ENCODE measurements around the gene DGCR6L. TPM values are rescaled to one million over a fixed set of nuclear protein-coding genes. Genes with fewer than 3 reads are reported as not detected.
A peak's percentile ranks its signal among the peaks of the same experiment; 100 is the strongest.
"Not testable (repeated sequence)": the region's sequence is repeated elsewhere in the genome, so short reads cannot be mapped to it uniquely, and the experiment has no call there.

DGCR6L gene
- total RNA-seq, 5 donors from 2014 or later (not counting 1 experiment from before 2014, with no cell fraction given) = 34.9 to 50.7 (median 46.7) TPM

GRCh38 chr22:20271114-20271994, 48.5 kb downstream of the DGCR6L start:
- CTCF ChIA-PET = no interaction called here
- no peak overlapping the region for H3K27ac Mint-ChIP-seq
- H3K27me3 Mint-ChIP-seq = no peaks in the 10 kb centered on the region

GRCh38 chr22:20270190-20271113, 49.4 kb downstream of the DGCR6L start:
- CTCF ChIA-PET; H3K27me3 Mint-ChIP-seq; H3K4me3 ChIP-seq (ENCODE audit: control insufficient read depth in 1 of 2, extremely low read depth in 1 of 2, low read length in 1 of 2); H3K9me3 Mint-ChIP-seq; H3K27ac ChIP-seq (ENCODE audit: low read length); H3K27ac Mint-ChIP-seq; H3K36me3 ChIP-seq (ENCODE audit: control insufficient read depth in 2 of 2, extremely low read depth in 1 of 2, insufficient read depth in 1 of 2, low read length in 1 of 2); H3K4me3 Mint-ChIP-seq; H3K9me3 ChIP-seq; ATAC-seq (replicated peaks in 1 of 4); POLR2A ChIA-PET; DNase-seq; H3K36me3 Mint-ChIP-seq: not testable (repeated sequence)
- WGBS (ENCODE audit: insufficient coverage) = 80% methylated on average over 11 of the region's 23 CpGs
- Histone ChIP-seq H3K4me1 (ENCODE audit: control insufficient read depth in 1 of 2, extremely low read depth in 1 of 2, insufficient read depth in 2 of 2, low read length in 2 of 2) (peaks cover 0 to 15% of the 10 kb centered on the region in 2 experiments), H3K27me3 (replicated peaks in 1 of 2; ENCODE audit: control insufficient read depth in 2 of 2, extremely low read depth in 1 of 2, insufficient read depth in 2 of 2, low read length in 1 of 2) (peaks cover 0 to 23% of the 10 kb centered on the region in 2 experiments)
- H3K4me1 Mint-ChIP-seq = peaks cover 2 to 11% (median 7%) of the 10 kb centered on the region in 3 donors

More at GRCh38 chr22:20271114-20271994, 48.5 kb downstream of the DGCR6L start:
- H3K9me3 Mint-ChIP-seq = no peaks in the 10 kb centered on the region
- Histone ChIP-seq H3K36me3 (ENCODE audit: control insufficient read depth in 2 of 2, extremely low read depth in 1 of 2, insufficient read depth in 1 of 2, low read length in 1 of 2) (no peaks in the 10 kb centered on the region), H3K4me1 (ENCODE audit: control insufficient read depth in 1 of 2, extremely low read depth in 1 of 2, insufficient read depth in 2 of 2, low read length in 2 of 2) (peaks cover 0 to 15% of the 10 kb centered on the region in 2 experiments), H3K4me3 (ENCODE audit: control insufficient read depth in 1 of 2, extremely low read depth in 1 of 2, low read length in 1 of 2) (no peak overlapping the region), H3K27ac (ENCODE audit: low read length) (no peak overlapping the region), H3K9me3 (no peaks in the 10 kb centered on the region), H3K27me3 (replicated peaks in 1 of 2; ENCODE audit: control insufficient read depth in 2 of 2, extremely low read depth in 1 of 2, insufficient read depth in 2 of 2, low read length in 1 of 2) (peaks cover 0 to 23% of the 10 kb centered on the region in 2 experiments)
- 83% methylated on average over 11 of the region's 14 CpGs for WGBS (ENCODE audit: insufficient coverage)
- H3K4me1 Mint-ChIP-seq = peaks cover 2 to 10% (median 7%) of the 10 kb centered on the region in 3 donors
- no peak for DNase-seq
- no peaks in the 10 kb centered on the region for H3K36me3 Mint-ChIP-seq
- POLR2A ChIA-PET = no interaction called here
- no peak for ATAC-seq (replicated peaks in 1 of 4)
- no peak overlapping the region for H3K4me3 Mint-ChIP-seq

DNA sequence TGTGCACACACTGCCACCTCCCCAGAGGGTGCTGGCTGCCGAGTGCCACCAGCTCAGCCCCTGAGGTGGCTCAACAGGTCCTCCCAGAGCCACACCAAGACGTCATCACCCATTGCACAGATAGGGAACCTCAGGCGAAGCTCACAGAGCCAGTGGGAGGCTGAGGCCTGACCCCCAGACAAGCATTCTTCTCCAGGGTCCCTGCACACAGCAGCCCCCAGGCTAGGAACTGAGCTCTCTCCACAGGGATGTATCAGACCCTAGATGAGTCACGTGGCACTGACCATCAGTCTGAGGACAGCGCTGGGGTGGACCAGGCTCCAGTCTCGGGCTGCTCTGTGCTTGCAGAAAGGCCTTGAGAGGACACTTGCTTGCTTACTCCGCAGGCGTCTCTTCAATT, 50.2 kb downstream of the DGCR6L start:
- Histone ChIP-seq H3K27me3 (replicated peaks in 1 of 2; ENCODE audit: control insufficient read depth in 2 of 2, extremely low read depth in 1 of 2, insufficient read depth in 2 of 2, low read length in 1 of 2) (peaks cover 0 to 23% of the 10 kb centered on the region in 2 experiments), H3K4me1 (ENCODE audit: control insufficient read depth in 1 of 2, extremely low read depth in 1 of 2, insufficient read depth in 2 of 2, low read length in 2 of 2) (peaks cover 0 to 15% of the 10 kb centered on the region in 2 experiments)
- H3K4me3 Mint-ChIP-seq; H3K27me3 Mint-ChIP-seq; H3K9me3 ChIP-seq; H3K27ac Mint-ChIP-seq; CTCF ChIA-PET; H3K4me3 ChIP-seq (ENCODE audit: control insufficient read depth in 1 of 2, extremely low read depth in 1 of 2, low read length in 1 of 2); ATAC-seq (replicated peaks in 1 of 4); DNase-seq; H3K36me3 Mint-ChIP-seq; POLR2A ChIA-PET; H3K27ac ChIP-seq (ENCODE audit: low read length); H3K36me3 ChIP-seq (ENCODE audit: control insufficient read depth in 2 of 2, extremely low read depth in 1 of 2, insufficient read depth in 1 of 2, low read length in 1 of 2); H3K9me3 Mint-ChIP-seq: not testable (repeated sequence)
- H3K4me1 Mint-ChIP-seq = peaks cover 2 to 11% (median 7%) of the 10 kb centered on the region in 3 donors
- WGBS (ENCODE audit: insufficient coverage) = 88% methylated on average over 6 of the region's 8 CpGs

DNA sequence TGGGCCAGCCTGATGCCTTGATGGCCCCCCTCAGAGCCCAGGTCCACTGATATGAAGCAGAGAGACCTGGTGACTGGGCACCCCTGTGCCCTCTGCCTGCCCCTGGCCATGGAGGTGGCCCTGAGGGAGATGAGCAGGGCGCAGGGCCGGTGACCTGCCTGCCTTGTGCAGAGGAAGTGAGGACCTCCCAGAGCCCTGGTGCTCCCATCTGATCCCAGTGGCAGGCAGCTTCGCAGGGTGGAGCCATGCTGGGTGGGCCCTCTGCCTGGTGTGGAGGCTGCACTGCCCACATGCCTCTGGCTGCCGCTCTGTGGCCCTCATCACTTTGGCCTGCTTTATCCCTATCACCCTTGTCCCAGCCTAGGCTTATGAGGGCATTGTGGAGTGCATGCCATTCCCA, 50.7 kb downstream of the DGCR6L start:
- H3K4me3 ChIP-seq (ENCODE audit: control insufficient read depth in 1 of 2, extremely low read depth in 1 of 2, low read length in 1 of 2); H3K9me3 Mint-ChIP-seq; DNase-seq; H3K27ac ChIP-seq (ENCODE audit: low read length); H3K36me3 ChIP-seq (ENCODE audit: control insufficient read depth in 2 of 2, extremely low read depth in 1 of 2, insufficient read depth in 1 of 2, low read length in 1 of 2); H3K9me3 ChIP-seq; POLR2A ChIA-PET; H3K27me3 Mint-ChIP-seq; ATAC-seq (replicated peaks in 1 of 4); H3K27ac Mint-ChIP-seq; H3K36me3 Mint-ChIP-seq: not testable (repeated sequence)
- WGBS (ENCODE audit: insufficient coverage) = no CpG with 5 or more reads among the region's 4 CpGs
- Histone ChIP-seq H3K27me3 (replicated peaks in 1 of 2; ENCODE audit: control insufficient read depth in 2 of 2, extremely low read depth in 1 of 2, insufficient read depth in 2 of 2, low read length in 1 of 2) (peaks cover 0 to 23% of the 10 kb centered on the region in 2 experiments), H3K4me1 (ENCODE audit: control insufficient read depth in 1 of 2, extremely low read depth in 1 of 2, insufficient read depth in 2 of 2, low read length in 2 of 2) (peaks cover 0 to 15% of the 10 kb centered on the region in 2 experiments)
- CTCF ChIA-PET = interaction anchor here in 1 of 2 donors (0.5 kb wide), 1 partner anchor 118 kb away, joined by 4 read pairs; no protein-coding TSS in a partner anchor
- Mint-ChIP-seq H3K4me3 (peak overlapping the region in 2 of 3 donors; percentile 67 to 78), H3K4me1 (peaks cover 2 to 11% (median 7%) of the 10 kb centered on the region in 3 donors)

- Histone ChIP-seq H3K9me3 (no peaks in the 10 kb centered on the region), H3K27me3 (replicated peaks in 1 of 2; ENCODE audit: control insufficient read depth in 2 of 2, extremely low read depth in 1 of 2, insufficient read depth in 2 of 2, low read length in 1 of 2) (peaks cover 0 to 23% of the 10 kb centered on the region in 2 experiments), H3K27ac (ENCODE audit: low read length) (no peak within 1 kb of the TSS), H3K4me1 (ENCODE audit: control insufficient read depth in 1 of 2, extremely low read depth in 1 of 2, insufficient read depth in 2 of 2, low read length in 2 of 2) (peaks cover 0 to 15% of the 10 kb centered on the region in 2 experiments), H3K4me3 (ENCODE audit: control insufficient read depth in 1 of 2, extremely low read depth in 1 of 2, low read length in 1 of 2) (peak within 1 kb of the TSS; percentile 29 to 34), H3K36me3 (ENCODE audit: control insufficient read depth in 2 of 2, extremely low read depth in 1 of 2, insufficient read depth in 1 of 2, low read length in 1 of 2) (no peaks in the 10 kb centered on the region)
- 11% methylated on average over 46 of the region's 58 CpGs for WGBS (ENCODE audit: insufficient coverage)
- peak; percentile 81 to 91 (median 84) for ATAC-seq (replicated peaks in 1 of 4)
- Mint-ChIP-seq H3K27me3 (no peaks in the 10 kb centered on the region), H3K4me1 (peaks cover 2 to 11% (median 7%) of the 10 kb centered on the region in 3 donors), H3K4me3 (peak within 1 kb of the TSS; percentile 67 to 78 (median 75)), H3K27ac (no peak within 1 kb of the TSS), H3K9me3 (no peaks in the 10 kb centered on the region), H3K36me3 (no peaks in the 10 kb centered on the region)
- ChIA-PET CTCF (interaction anchor here in 1 of 2 donors (0.5 kb wide), 1 partner anchor 117 kb away, joined by 4 read pairs; no protein-coding TSS in a partner anchor), POLR2A (no interaction called here)
- DNase-seq = peak in 32 of 35 experiments; percentile 19 to 77 (median 43)
These were observed 51.4 kb downstream of the DGCR6L start, which contains the start of gene RTN4R for GRCh38 chr22:20268279-20269012. RTN4R (minus strand) TSS chr22:20268318; CDS start chr22:20268092, 226 bp downstream.

Measured in T-cell (primary cell).